A172 (cell line): Measurements from ENCODE around the gene ATP8A1. TPM values are rescaled to one million over a fixed set of nuclear protein-coding genes. Genes with fewer than 3 reads are reported as not detected.
A peak's percentile ranks its signal among the peaks of the same experiment; 100 is the strongest.
"Not testable (repeated sequence)": the region's sequence is repeated elsewhere in the genome, so short reads cannot be mapped to it uniquely, and the experiment has no call there.

ENCODE experiments used
- DNase-seq: peaks from one replicate; pipeline ENCODE4 v3.0.0-alpha.2; 2015; ENCODE audit warnings: low spot score
- total RNA-seq: library from RNA; depleted of rRNA; stranded (reverse); fragments of >200 nt; shearing (Covaris generic); gene quantifications from 2 replicates; pipeline ENCODE4 v1.2.3, GENCODE V29; 2014

ATP8A1 gene
- total RNA-seq, 1 experiment from 2014 or later = not detected

GRCh38 chr4:42510225-42510624, 146.7 kb downstream of the ATP8A1 start:
- no peak for DNase-seq

- peak; percentile 8 for DNase-seq
Observed at GRCh38 chr4:42501624-42502401, 155.1 kb downstream of the ATP8A1 start.

- no peak for DNase-seq
Observed at GRCh38 chr4:42498040-42498439, 158.9 kb downstream of the ATP8A1 start.

- DNase-seq = no peak
Observed at GRCh38 chr4:42497142-42497910, 159.6 kb downstream of the ATP8A1 start.

- no peak for DNase-seq
Observed at GRCh38 chr4:42492962-42493361, 163.9 kb downstream of the ATP8A1 start.

GRCh38 chr4:42490015-42490414, 166.9 kb downstream of the ATP8A1 start:
- no peak for DNase-seq

GRCh38 chr4:42489095-42489494, 167.8 kb downstream of the ATP8A1 start:
- DNase-seq = no peak

- DNase-seq = no peak
Observed at GRCh38 chr4:42488554-42488953, 168.4 kb downstream of the ATP8A1 start.

- no peak for DNase-seq
Observed at GRCh38 chr4:42488114-42488513, 168.8 kb downstream of the ATP8A1 start.

- DNase-seq = no peak
Observed at GRCh38 chr4:42487230-42487629, 169.7 kb downstream of the ATP8A1 start.

- DNase-seq = not testable (repeated sequence)
Observed at GRCh38 chr4:42486156-42486555, 170.7 kb downstream of the ATP8A1 start.

- no peak for DNase-seq
Observed at GRCh38 chr4:42484630-42485029, 172.3 kb downstream of the ATP8A1 start.

- DNase-seq = no peak
Observed at GRCh38 chr4:42483426-42484379, 173.2 kb downstream of the ATP8A1 start.

- DNase-seq = no peak
Observed at GRCh38 chr4:42482516-42483327, 174.2 kb downstream of the ATP8A1 start.

GRCh38 chr4:42480717-42481116, 176.2 kb downstream of the ATP8A1 start:
- no peak for DNase-seq

GRCh38 chr4:42480281-42480680, 176.6 kb downstream of the ATP8A1 start:
- DNase-seq = no peak

GRCh38 chr4:42478946-42479345, 178.0 kb downstream of the ATP8A1 start:
- no peak for DNase-seq

- DNase-seq = no peak
Observed at GRCh38 chr4:42478509-42478908, 178.4 kb downstream of the ATP8A1 start.

GRCh38 chr4:42474406-42474805, 182.5 kb downstream of the ATP8A1 start:
- DNase-seq = no peak

GRCh38 chr4:42473071-42473684, 183.7 kb downstream of the ATP8A1 start:
- DNase-seq = no peak

GRCh38 chr4:42471896-42472295, 185.0 kb downstream of the ATP8A1 start:
- no peak for DNase-seq
